NCI-H510A (cell line): Measurements from ENCODE around the gene MICALL1.
"Not testable (repeated sequence)": the region's sequence is repeated elsewhere in the genome, so short reads cannot be mapped to it uniquely, and the experiment has no call there.

Experiments used
- DNase-seq: peaks from one replicate; lab custom pipeline; 2025; lab: John Stamatoyannopoulos, UW

MICALL1 gene

GRCh38 chr22:37959231-37959825, 53.2 kb downstream of the MICALL1 start:
- no peak for DNase-seq

DNA sequence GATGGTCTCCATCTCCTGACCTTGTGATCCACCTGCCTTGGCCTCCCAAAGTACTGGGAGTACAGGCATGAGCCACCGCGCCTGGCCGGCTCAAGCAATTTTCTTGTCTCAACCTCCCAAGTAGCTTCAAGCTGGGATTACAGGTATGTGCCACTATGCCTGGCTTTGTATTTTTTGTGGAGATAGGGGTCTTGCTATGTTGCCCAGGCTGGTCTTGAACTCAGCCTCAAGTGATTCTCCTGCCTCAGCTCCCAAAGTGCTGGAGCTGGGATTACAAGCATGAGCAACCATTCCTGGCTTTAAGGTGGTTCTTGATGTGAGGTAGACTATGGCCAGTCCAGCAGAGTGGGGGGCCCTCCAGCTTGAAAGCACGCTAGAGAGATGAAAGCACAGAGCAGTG, 55.0 kb downstream of the MICALL1 start:
- DNase-seq: no peak

DNA sequence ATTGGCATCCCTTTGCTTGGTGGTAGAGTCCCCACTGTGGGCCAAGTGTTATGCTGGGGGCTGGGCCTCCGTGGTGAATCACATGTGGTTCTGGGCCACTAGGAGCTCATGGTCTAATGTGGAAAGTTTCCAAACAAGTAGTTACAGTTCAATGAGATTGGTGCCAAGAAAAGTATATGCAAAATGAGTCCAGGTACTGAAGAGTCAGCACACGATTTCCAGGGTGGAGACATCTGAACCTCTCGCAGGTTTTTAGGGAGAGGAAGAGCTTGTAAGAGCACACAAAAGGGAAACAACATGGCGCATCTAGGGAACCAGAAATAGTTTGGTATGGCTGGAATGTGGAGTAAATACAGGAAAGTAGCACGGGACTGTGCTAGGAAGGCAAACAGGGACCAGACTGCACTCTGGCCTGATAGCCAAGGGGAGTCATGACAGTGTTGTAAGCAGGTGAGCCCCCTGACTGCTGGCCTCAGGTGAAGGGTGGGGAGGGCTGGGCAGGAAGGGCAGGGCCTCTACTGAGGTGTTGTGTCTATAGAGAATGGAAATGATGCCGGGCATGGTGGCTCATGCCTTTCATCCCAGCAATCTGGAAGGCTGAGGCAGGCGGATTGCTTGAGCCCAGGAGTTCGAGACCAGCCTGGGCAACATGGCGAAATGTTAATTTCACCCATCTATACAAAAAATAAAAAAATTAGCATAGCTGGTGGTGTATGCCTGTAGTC, 60.0 kb downstream of the MICALL1 start:
- no peak for DNase-seq

DNA sequence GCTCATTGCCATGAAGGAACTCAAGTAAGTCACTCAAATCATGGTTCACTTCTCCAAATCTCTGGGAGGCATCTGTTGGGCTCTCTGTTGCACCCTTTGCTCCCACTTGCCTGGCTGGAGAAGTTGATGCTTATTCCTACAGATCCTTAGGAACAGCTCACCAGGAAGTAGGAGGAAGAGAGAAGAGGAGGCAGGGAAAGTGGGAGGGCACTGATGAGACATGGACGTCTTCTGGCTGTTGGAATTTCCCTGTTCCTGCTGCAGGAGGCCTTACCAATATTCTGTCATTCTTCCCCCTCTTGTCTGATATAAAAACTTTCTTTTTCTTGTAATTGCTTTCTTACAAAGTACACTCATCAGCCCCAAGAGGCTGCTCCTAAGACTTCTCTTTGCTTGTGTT, 61.0 kb downstream of the MICALL1 start:
- DNase-seq: no peak

- DNase-seq: no peak
These were observed 61.7 kb downstream of the MICALL1 start for GRCh38 chr22:37967637-37968451.

DNA sequence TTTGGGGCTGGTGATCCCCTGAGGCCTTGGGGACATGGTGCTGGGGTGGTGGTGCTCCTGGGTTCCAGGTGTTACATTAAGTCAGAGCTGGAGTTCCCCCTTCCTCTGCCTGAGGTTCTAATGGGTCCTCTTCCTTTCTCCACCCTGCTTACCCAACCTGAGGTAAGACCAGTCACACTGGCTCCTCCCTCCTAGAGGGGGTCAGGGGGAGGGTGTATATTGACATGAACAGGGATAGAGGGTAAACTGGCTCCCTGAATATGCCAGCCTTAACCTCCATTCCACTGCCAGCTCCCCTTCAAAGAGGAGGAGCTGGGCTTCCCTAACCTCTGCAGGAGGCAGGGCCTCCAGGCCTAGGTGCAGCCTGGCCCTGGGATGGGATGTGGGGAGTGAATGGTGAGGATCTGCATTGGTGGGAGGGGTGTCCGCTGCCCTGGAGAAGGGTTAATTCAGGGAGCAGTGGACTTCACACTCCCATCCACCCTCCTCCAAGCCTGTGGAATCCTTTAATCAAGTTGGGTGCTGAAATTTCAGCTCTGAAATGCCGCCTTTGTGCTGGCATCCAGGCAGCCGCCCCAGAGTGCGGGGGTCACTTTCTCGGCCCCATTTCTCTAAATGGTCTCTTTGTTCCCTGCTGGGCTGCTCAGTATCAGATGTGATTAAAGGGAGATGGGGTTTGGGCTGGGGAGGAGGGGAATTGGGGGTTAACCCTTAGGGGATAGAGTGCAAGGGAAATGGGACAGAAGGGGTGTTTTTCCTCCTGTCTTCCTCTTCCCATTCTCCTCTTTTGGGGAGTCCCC, 62.6 kb downstream of the MICALL1 start:
- no peak for DNase-seq

DNA sequence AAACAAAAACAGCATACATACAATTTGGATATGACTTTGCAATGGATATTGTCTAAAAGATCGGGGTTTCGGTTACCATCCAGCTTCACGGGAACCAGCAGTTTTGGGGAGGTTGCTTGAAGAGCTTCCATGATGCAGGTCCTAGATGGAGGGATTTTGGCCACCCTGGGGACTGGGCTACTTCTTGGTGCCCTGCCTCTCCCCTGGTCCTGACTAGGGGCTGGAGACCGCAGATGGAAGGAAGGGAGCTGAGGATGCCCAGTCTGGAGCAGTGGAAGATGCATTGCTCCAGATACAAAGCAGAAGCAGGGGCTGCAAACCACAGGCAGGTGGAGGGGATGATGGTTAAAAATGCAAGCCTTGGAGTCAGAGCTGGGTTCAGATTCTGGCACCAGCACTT, 64.8 kb downstream of the MICALL1 start:
- no peak for DNase-seq

DNA sequence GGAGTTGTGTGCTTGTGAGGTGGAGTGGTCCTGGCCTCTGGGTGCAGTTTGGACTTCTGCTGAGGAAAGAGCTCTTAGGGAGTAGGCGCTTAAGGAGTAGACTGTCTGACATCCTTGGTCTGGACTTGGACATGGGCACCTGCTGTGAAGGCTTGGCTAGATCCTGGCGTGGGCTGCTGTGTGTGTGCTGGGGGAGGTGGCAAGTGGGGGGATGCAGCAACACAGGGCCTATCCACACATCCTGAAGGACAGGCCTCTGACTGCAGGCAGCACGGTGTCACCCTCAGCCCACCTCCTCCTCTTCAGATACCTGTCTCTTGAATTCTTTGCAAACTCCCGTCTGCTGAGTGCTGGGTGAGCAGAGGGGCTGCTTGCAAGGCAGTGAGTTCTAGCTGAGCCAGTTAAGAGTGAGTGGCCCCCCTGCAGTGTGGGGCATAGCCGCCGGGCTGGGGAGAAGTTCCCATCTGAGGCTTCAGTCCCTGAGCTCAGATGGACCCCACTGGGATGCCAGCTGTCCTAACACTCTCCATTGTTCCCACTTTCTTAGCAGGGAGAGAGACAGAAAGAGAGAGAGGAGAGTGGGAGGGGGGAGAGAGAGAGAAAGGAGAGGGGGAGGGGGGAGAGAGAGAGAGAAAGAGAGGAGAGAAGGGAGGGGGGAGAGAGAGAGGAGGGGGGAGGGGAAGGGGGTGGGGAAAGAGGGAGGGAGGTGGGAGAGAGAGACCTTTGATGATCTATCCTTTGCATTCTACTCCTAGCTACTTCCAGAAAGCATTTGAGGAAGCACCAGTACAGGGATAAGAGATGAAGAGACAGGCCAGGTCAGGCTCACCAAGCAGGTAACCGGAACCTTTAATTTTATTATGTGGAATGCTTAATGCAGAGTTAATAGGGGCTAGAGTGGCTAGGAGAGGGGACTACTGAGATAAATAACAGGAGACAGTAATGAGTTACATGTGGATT, 65.7 kb downstream of the MICALL1 start:
- DNase-seq: no peak

GRCh38 chr22:37972527-37972926, 66.4 kb downstream of the MICALL1 start:
- no peak for DNase-seq

- no peak for DNase-seq
These were observed 67.4 kb downstream of the MICALL1 start for GRCh38 chr22:37973271-37974170.

GRCh38 chr22:37975153-37975552, 69.1 kb downstream of the MICALL1 start:
- DNase-seq: no peak

GRCh38 chr22:37976022-37976421, 69.9 kb downstream of the MICALL1 start:
- DNase-seq: not testable (repeated sequence)

GRCh38 chr22:37976547-37976946, 70.5 kb downstream of the MICALL1 start:
- DNase-seq: no peak

DNA sequence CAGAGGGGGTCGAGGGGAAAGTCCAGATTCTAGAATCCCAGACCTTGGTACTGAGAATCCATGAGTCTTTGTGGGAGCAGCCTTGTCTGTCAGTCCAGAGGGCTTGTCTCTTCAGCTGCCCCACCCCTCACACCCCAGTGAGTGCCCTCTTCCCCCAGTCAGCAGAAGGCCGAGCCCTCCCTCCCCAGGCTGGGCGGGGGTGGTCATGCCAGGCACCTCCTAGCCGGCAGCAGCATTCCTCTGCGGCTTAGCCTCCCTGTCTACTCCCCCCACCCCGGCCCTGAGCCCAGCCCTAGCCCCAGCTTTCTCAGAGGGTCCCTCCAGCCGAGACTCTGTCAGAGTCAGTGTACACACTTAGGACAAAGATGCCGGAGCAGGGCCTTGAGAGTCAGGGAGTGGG, 73.7 kb downstream of the MICALL1 start:
- no peak for DNase-seq

- no peak for DNase-seq
These were observed 75.3 kb downstream of the MICALL1 start for GRCh38 chr22:37981282-37982011.

- DNase-seq: no peak
These were observed 76.2 kb downstream of the MICALL1 start for GRCh38 chr22:37982151-37982785.

- no peak for DNase-seq
These were observed 77.1 kb downstream of the MICALL1 start for GRCh38 chr22:37982938-37983859.
